H1 (cell line): ENCODE measurements around the gene NAT9. TPM values are rescaled to one million over a fixed set of nuclear protein-coding genes. Genes with fewer than 3 reads are reported as not detected.

ENCODE experiments used
- E2F6 ChIP-seq: IDR thresholded peaks from 2 replicates; pipeline ENCODE4 v1.6.1; 2012; ENCODE audit warnings: inconsistent platforms
- EGR1 ChIP-seq: IDR thresholded peaks from 2 replicates; pipeline ENCODE4 v1.6.1; 2011; ENCODE audit warnings: low read depth, low read length, borderline replicate concordance
- EZH2 ChIP-seq: fragments of 200-600 bp; sonication (generic); IDR thresholded peaks from 2 replicates; pipeline ENCODE4 v1.7.1; 2012; ENCODE audit warnings: low read depth, mild to moderate bottlenecking, moderate library complexity, low read length, inconsistent platforms; ENCODE audit not compliant: severe bottlenecking
- NRF1 ChIP-seq: IDR thresholded peaks from 2 replicates; pipeline ENCODE4 v1.6.1; 2011; ENCODE audit warnings: mild to moderate bottlenecking, low read depth, low read length, improper control_type of control experiment
- RBBP5 ChIP-seq: IDR thresholded peaks from 2 replicates; pipeline ENCODE4 v1.7.1; 2012; ENCODE audit warnings: low read depth, mild to moderate bottlenecking, inconsistent platforms, low read length, moderate library complexity, borderline replicate concordance
- polyA plus RNA-seq, 7 experiments: library from polyadenylated mRNA; depleted of rRNA in 3 of 7; stranded (reverse) in 5 of 7; unstranded in 2 of 7; fragments of >200 nt in 5 of 7; fragments of 200-250 nt in 2 of 7; gene quantifications; 1 replicate in 5 of 7; 2 replicates in 1 of 7; 4 replicates in 1 of 7; pipeline versions ENCODE4 v1.2.1 to v1.2.3, GENCODE V29; 2011 to 2013; ENCODE audit warnings: missing spikeins in 2 of 7, mixed read lengths in 2 of 7
- total RNA-seq: library from RNA; stranded (reverse); fragmentation: NEBNext Ultra II Directional; extraction: Animal tissue kit (Norgen Biotek cat#: 25700); gene quantifications from 2 replicates; pipeline ENCODE4 v1.2.1, GENCODE V29; 2021

NAT9 gene
- total and polyA plus RNA-seq, 2 of the 8 experiments (the other 6 are each of a cell fraction or from before 2014, with no cell fraction given), result 32.3 to 42.7 TPM

- TF ChIP-seq EGR1 (no peak), EZH2 (no peak), E2F6 (no peak), RBBP5 (no peak), NRF1 (no peak)
- TF ChIP-seq, all 59 proteins: peak for 0
Measured at GRCh38 chr17:74772053-74772452, 4.1 kb downstream of the NAT9 start (continued).
